Activated CD8-positive, alpha-beta memory T cell treated with anti-CD3 and anti-CD28 coated beads, Interleukin-2, amount 10 ng/mL, durations not matched to agents 7 days and 5 days (primary cell): ENCODE results near the gene SLC35B4. TPM values are rescaled to one million over a fixed set of nuclear protein-coding genes. Genes with fewer than 3 reads are reported as not detected.

Experiments used
- ATAC-seq: fragments of 150-1000 bp; cut with Tn5 transposase; one replicate; pipeline ENCODE4 v1.10.0; 2021; ENCODE audit warnings: moderate library complexity
- CTCF ChIA-PET: fragments of 350-600 bp; sonication (Branson Sonifier 250); formaldehyde crosslinking; loops from one replicate; lab custom pipeline; 2021; ENCODE audit warnings: antibody characterized with exemption; lab: Charles Lee
- DNase-seq: peaks from one replicate; pipeline ENCODE4 v3.0.0-alpha.2; 2020
- H3K27ac Mint-ChIP-seq: one replicate; pipeline ENCODE4 v1.8.0; 2021; ENCODE audit warnings: mild to moderate bottlenecking, mixed read lengths
- H3K27me3 Mint-ChIP-seq: one replicate; pipeline ENCODE4 v1.8.0; 2021; ENCODE audit warnings: mixed read lengths
- H3K36me3 Mint-ChIP-seq: one replicate; pipeline ENCODE4 v1.8.0; 2021; ENCODE audit warnings: mild to moderate bottlenecking, mixed read lengths
- H3K4me1 Mint-ChIP-seq: one replicate; pipeline ENCODE4 v1.8.0; 2021; ENCODE audit warnings: mixed read lengths
- H3K4me3 Mint-ChIP-seq: one replicate; pipeline ENCODE4 v1.8.0; 2021; ENCODE audit warnings: mild to moderate bottlenecking, moderate library complexity, mixed read lengths
- H3K9me3 Mint-ChIP-seq: one replicate; pipeline ENCODE4 v1.8.0; 2022; ENCODE audit warnings: low read depth, mixed read lengths
- total RNA-seq, 2 experiments: library from RNA; stranded (reverse); gene quantifications; one replicate each; pipeline ENCODE4 v1.2.3, GENCODE V29; 2021

SLC35B4 gene, protein sequence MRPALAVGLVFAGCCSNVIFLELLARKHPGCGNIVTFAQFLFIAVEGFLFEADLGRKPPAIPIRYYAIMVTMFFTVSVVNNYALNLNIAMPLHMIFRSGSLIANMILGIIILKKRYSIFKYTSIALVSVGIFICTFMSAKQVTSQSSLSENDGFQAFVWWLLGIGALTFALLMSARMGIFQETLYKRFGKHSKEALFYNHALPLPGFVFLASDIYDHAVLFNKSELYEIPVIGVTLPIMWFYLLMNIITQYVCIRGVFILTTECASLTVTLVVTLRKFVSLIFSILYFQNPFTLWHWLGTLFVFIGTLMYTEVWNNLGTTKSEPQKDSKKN
- total RNA-seq, result 10 to 100 TPM; 16.1 to 18.0 TPM

GRCh38 chr7:134316539-134317344 is at the start of gene SLC35B4:
Gene SLC35B4, minus strand, starts transcription at chr7:134316930. Its CDS starts 179 bp downstream, at chr7:134316751.
- Mint-ChIP-seq H3K27me3 (peaks cover 6% of the 10 kb centered on the region), H3K4me1 (peaks cover 18% of the 10 kb centered on the region), H3K9me3 (no peaks in the 10 kb centered on the region), H3K36me3 (peaks cover 2% of the 10 kb centered on the region), H3K27ac (peak within 1 kb of the TSS; percentile 83), H3K4me3 (peak within 1 kb of the TSS; percentile 87)
- CTCF ChIA-PET, result interaction anchor here (0.8 to 3.0 kb wide), 9 partner anchors 9 to 175 kb away, joined by 3 to 11 read pairs (median 4); partner anchors contain the start of gene AKR1B1
- DNase-seq, result peak; percentile 98
- peak; percentile 98 for ATAC-seq

- Mint-ChIP-seq H3K9me3 (no peaks in the 10 kb centered on the region), H3K36me3 (no peaks in the 10 kb centered on the region), H3K27ac (no peak overlapping the region)
Observed at GRCh38 chr7:134366481-134366880, 49.8 kb upstream of the SLC35B4 start.

GRCh38 chr7:134365341-134366054 is 48.8 kb upstream of the SLC35B4 start:
- no peaks in the 10 kb centered on the region for H3K9me3 Mint-ChIP-seq
- no peaks in the 10 kb centered on the region for H3K36me3 Mint-ChIP-seq

More at GRCh38 chr7:134366481-134366880, 49.8 kb upstream of the SLC35B4 start:
- Mint-ChIP-seq H3K4me3 (no peak overlapping the region), H3K27me3 (peaks cover 33% of the 10 kb centered on the region), H3K4me1 (no peaks in the 10 kb centered on the region)
- CTCF ChIA-PET, result interaction anchor here (0.7 to 1.1 kb wide), 2 partner anchors 9 to 11 kb away, joined by 3 read pairs; no protein-coding TSS in a partner anchor
- ATAC-seq (no peak), DNase-seq (no peak)

GRCh38 chr7:134364619-134365037 is 47.9 kb upstream of the SLC35B4 start:
- H3K4me1 Mint-ChIP-seq, result no peaks in the 10 kb centered on the region
- H3K9me3 Mint-ChIP-seq, result no peaks in the 10 kb centered on the region
- ATAC-seq (no peak), DNase-seq (no peak)
- no peak overlapping the region for H3K4me3 Mint-ChIP-seq
- peaks cover 30% of the 10 kb centered on the region for H3K27me3 Mint-ChIP-seq
- H3K27ac Mint-ChIP-seq, result no peak overlapping the region
- CTCF ChIA-PET, result no interaction called here
- H3K36me3 Mint-ChIP-seq, result no peaks in the 10 kb centered on the region

More at GRCh38 chr7:134365341-134366054, 48.8 kb upstream of the SLC35B4 start:
- Mint-ChIP-seq H3K4me1 (no peaks in the 10 kb centered on the region), H3K27me3 (peaks cover 33% of the 10 kb centered on the region), H3K27ac (no peak overlapping the region), H3K4me3 (no peak overlapping the region)
- DNase-seq, result no peak
- CTCF ChIA-PET, result no interaction called here
- no peak for ATAC-seq

DNA sequence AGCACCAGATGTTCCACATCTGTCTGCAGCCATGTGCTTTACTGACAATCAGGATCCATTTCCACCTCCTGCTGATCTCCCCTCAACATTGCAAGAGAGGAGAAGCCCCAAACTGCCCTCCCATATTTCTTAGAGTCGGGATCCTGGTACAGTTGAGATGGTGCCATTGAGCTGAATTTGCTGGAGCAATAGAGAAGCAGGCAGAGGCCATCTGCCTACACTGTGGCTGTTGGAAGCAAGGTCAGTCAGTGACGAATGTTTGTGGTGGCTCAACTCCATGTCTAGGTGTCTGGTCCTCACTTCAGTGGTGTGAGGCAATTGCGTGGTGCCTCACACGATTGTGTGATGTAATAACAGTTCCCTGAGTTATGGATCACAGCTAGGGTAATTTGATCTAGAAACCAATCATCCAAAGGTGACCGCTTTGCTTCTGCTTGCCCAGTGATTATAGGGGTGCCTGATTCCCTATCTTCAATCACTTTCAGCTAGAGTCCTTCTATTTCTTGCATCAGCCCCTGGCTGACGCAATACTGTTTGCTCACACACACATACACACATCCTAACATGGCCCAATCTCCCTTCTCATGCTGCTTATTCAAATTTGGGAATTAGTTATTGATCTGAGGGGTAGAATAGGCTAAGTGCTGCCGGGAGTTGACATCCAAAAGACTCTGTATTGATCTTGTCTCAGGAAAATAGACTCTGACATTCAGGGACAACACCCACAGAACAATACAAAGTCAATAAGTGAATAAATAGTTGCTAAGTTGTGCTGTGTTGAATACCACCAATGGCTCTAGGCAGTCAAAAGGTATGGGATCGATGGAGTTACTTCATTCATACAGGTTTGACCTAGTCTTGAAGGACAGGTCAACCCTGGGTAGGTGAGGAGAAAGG is 46.1 kb upstream of the SLC35B4 start:
- ATAC-seq, result no peak
- CTCF ChIA-PET, result interaction anchor here (0.9 kb wide), 1 partner anchor 45 kb away, joined by 3 read pairs; no protein-coding TSS in a partner anchor
- Mint-ChIP-seq H3K27me3 (peaks cover 16% of the 10 kb centered on the region), H3K9me3 (no peaks in the 10 kb centered on the region), H3K4me3 (no peak overlapping the region), H3K4me1 (peaks cover 2% of the 10 kb centered on the region), H3K27ac (no peak overlapping the region), H3K36me3 (no peaks in the 10 kb centered on the region)
- DNase-seq, result no peak

DNA sequence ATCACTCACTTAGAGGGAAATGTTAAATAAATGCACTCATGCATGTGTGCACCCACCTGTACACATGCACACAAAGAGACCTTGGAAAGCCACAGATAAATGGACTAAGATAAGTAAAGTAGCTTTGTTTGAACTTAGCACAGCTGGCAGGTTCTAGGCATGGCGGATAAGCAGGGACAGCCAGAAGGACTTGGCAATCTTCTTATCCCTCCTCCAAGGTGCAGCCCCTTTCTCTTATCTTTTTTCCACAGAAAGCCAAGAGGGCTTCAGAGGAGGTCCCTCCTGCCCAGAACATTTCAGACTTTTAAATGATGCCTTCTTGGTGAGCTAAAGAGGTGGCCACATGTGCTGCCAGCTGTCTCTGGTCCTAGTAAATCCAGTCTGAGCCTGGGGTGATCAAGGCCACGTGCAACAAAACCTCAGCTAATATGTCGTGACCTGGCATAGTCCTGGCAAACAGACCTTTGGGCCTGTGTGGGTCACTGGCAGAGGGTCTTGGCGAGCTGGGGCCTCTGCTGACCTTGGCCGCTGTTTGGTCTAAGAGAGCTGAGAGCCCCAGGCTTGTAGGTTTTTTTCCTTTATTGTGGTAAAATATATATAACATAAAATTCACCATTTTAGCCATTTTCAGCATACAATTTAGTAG is 43.2 kb upstream of the SLC35B4 start:
- no peak overlapping the region for H3K27ac Mint-ChIP-seq
- ATAC-seq (no peak), DNase-seq (no peak)
- peaks cover 2% of the 10 kb centered on the region for H3K4me1 Mint-ChIP-seq
- H3K27me3 Mint-ChIP-seq, result peaks cover 4% of the 10 kb centered on the region
- CTCF ChIA-PET, result interaction anchor here (1.6 kb wide), 1 partner anchor 73 kb away, joined by 3 read pairs; no protein-coding TSS in a partner anchor
- no peaks in the 10 kb centered on the region for H3K36me3 Mint-ChIP-seq
- H3K4me3 Mint-ChIP-seq, result no peak overlapping the region
- no peaks in the 10 kb centered on the region for H3K9me3 Mint-ChIP-seq

- DNase-seq, result no peak
- H3K9me3 Mint-ChIP-seq, result no peaks in the 10 kb centered on the region
- no peak overlapping the region for H3K27ac Mint-ChIP-seq
- peaks cover 2% of the 10 kb centered on the region for H3K4me1 Mint-ChIP-seq
- H3K36me3 Mint-ChIP-seq, result no peaks in the 10 kb centered on the region
- peaks cover 9% of the 10 kb centered on the region for H3K27me3 Mint-ChIP-seq
- no peak for ATAC-seq
- CTCF ChIA-PET, result interaction anchor here (0.8 to 1.6 kb wide), 10 partner anchors 10 to 321 kb away, joined by 3 to 4 read pairs (median 3); no protein-coding TSS in a partner anchor
- H3K4me3 Mint-ChIP-seq, result no peak overlapping the region
Observed at GRCh38 chr7:134357486-134357885, 40.8 kb upstream of the SLC35B4 start.

- peaks cover 2% of the 10 kb centered on the region for H3K4me1 Mint-ChIP-seq
- H3K27ac Mint-ChIP-seq, result no peak overlapping the region
- CTCF ChIA-PET, result no interaction called here
- DNase-seq, result no peak
- H3K4me3 Mint-ChIP-seq, result no peak overlapping the region
- no peak for ATAC-seq
- H3K36me3 Mint-ChIP-seq, result no peaks in the 10 kb centered on the region
- peaks cover 10% of the 10 kb centered on the region for H3K27me3 Mint-ChIP-seq
- H3K9me3 Mint-ChIP-seq, result no peaks in the 10 kb centered on the region
Observed at GRCh38 chr7:134356421-134356936, 39.7 kb upstream of the SLC35B4 start.

DNA sequence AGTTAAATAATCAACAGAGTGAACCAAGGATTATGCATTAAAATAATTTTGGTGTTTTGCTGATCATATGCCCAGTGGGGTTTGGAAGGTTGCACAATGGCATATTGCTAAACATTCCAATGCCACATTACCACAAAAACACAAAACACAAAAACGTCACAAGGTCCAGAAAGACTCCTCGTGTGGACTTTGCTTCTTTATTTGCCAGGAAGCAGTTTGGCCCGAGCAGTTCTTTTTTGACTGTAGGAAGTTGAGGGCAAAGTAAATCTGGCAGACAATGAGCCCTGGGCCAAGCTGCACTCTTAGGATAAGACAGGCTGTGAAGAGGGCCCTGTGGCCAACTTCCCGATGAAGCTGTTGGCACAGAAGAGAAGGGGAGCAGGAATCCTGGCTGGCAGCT is 39.2 kb upstream of the SLC35B4 start:
- no peaks in the 10 kb centered on the region for H3K9me3 Mint-ChIP-seq
- no peaks in the 10 kb centered on the region for H3K36me3 Mint-ChIP-seq
- H3K4me1 Mint-ChIP-seq, result peaks cover 2% of the 10 kb centered on the region
- ATAC-seq, result no peak
- CTCF ChIA-PET, result no interaction called here
- H3K27me3 Mint-ChIP-seq, result peaks cover 11% of the 10 kb centered on the region
- no peak overlapping the region for H3K4me3 Mint-ChIP-seq
- H3K27ac Mint-ChIP-seq, result no peak overlapping the region
- no peak for DNase-seq

DNA sequence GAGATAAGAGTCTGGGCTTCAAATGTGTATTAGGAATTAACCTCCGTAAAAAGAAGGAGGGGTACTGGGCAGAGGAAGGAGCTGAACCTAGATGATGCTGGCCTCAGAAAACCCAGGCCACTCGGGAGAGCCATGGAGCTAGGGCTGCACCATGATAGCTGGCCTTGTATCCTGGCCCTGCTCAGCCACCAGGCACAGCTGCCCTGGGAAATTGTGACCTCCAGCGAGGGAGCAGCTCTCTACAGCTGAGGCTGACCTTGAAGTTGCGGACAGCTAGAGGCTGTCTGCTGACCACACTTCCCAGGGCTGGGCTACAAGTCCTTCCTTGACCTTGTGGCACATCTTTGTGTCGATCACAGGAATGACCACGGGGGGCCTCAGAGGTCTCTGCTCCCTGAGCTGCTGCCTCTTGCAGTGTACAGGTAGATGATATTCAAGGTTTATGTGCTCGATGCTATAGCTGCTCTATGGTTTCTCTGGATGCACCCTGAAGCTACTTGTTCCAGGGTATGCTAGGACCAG is 38.3 kb upstream of the SLC35B4 start:
- H3K36me3 Mint-ChIP-seq, result no peaks in the 10 kb centered on the region
- no peak overlapping the region for H3K27ac Mint-ChIP-seq
- ATAC-seq (no peak), DNase-seq (no peak)
- no peak overlapping the region for H3K4me3 Mint-ChIP-seq
- H3K27me3 Mint-ChIP-seq, result peaks cover 9% of the 10 kb centered on the region
- H3K4me1 Mint-ChIP-seq, result peaks cover 2% of the 10 kb centered on the region
- CTCF ChIA-PET, result no interaction called here
- no peaks in the 10 kb centered on the region for H3K9me3 Mint-ChIP-seq

- no peak overlapping the region for H3K4me3 Mint-ChIP-seq
- peaks cover 2% of the 10 kb centered on the region for H3K4me1 Mint-ChIP-seq
- DNase-seq, result no peak
- H3K36me3 Mint-ChIP-seq, result no peaks in the 10 kb centered on the region
- H3K9me3 Mint-ChIP-seq, result no peaks in the 10 kb centered on the region
- H3K27ac Mint-ChIP-seq, result no peak overlapping the region
- ATAC-seq, result no peak
- CTCF ChIA-PET, result no interaction called here
- H3K27me3 Mint-ChIP-seq, result peaks cover 9% of the 10 kb centered on the region
Observed at GRCh38 chr7:134353411-134353810, 36.7 kb upstream of the SLC35B4 start.
